Duodenal mucosa (tissue), 2 donors: ENCODE data around the gene NFKB1.

Source experiments
- H3K27ac ChIP-seq: one replicate; pipeline ENCODE4 v1.7.0; 2013; ENCODE audit warnings: low read depth, low read length
- H3K27me3 ChIP-seq, 2 donors: one replicate each; pipeline ENCODE4 v1.7.0; 2013; ENCODE audit warnings: low read length in 2 of 2, control low read depth in 1 of 2; ENCODE audit not compliant: insufficient read depth in 2 of 2, control insufficient read depth in 1 of 2
- H3K36me3 ChIP-seq, 2 donors: one replicate each; pipeline ENCODE4 v1.7.0; 2013; ENCODE audit warnings: low read length in 2 of 2, control low read depth in 1 of 2; ENCODE audit not compliant: insufficient read depth in 2 of 2, control insufficient read depth in 1 of 2
- H3K4me1 ChIP-seq, 2 donors: one replicate each; pipeline ENCODE4 v1.7.0; 2013; ENCODE audit warnings: low read length in 2 of 2, control low read depth in 1 of 2; ENCODE audit not compliant: insufficient read depth in 2 of 2, control insufficient read depth in 1 of 2
- H3K4me3 ChIP-seq, 2 donors: one replicate each; pipeline ENCODE4 v1.7.0; 2013; ENCODE audit warnings: low read length in 2 of 2, low read depth in 1 of 2
- H3K9ac ChIP-seq, 2 donors: one replicate each; pipeline ENCODE4 v1.7.0; 2013; ENCODE audit warnings: low read length in 2 of 2, low read depth in 1 of 2
- H3K9me3 ChIP-seq, 2 donors: one replicate each; pipeline ENCODE4 v1.7.0; 2013; ENCODE audit warnings: low read length in 2 of 2, control low read depth in 1 of 2; ENCODE audit not compliant: control insufficient read depth in 1 of 2

The NFKB1 gene

GRCh38 chr4:102526532-102526931 lies 25.4 kb downstream of the NFKB1 start:
- H3K9me3 ChIP-seq, result no peaks in the 10 kb centered on the region
- no peak overlapping the region for H3K9ac ChIP-seq
- H3K36me3 ChIP-seq, result peaks cover 4 to 9% of the 10 kb centered on the region in 2 donors
- no peak overlapping the region for H3K4me3 ChIP-seq
- H3K27ac ChIP-seq, result no peak overlapping the region
- H3K4me1 ChIP-seq, result no peaks in the 10 kb centered on the region
- H3K27me3 ChIP-seq, result no peaks in the 10 kb centered on the region

- no peaks in the 10 kb centered on the region for H3K4me1 ChIP-seq
- H3K27ac ChIP-seq, result no peak overlapping the region
- H3K4me3 ChIP-seq, result no peak overlapping the region
- H3K9ac ChIP-seq, result no peak overlapping the region
- H3K9me3 ChIP-seq, result no peaks in the 10 kb centered on the region
- H3K27me3 ChIP-seq, result no peaks in the 10 kb centered on the region
- H3K36me3 ChIP-seq, result peaks cover 4 to 9% of the 10 kb centered on the region in 2 donors
These were observed 26.6 kb downstream of the NFKB1 start for GRCh38 chr4:102527695-102528283.

DNA sequence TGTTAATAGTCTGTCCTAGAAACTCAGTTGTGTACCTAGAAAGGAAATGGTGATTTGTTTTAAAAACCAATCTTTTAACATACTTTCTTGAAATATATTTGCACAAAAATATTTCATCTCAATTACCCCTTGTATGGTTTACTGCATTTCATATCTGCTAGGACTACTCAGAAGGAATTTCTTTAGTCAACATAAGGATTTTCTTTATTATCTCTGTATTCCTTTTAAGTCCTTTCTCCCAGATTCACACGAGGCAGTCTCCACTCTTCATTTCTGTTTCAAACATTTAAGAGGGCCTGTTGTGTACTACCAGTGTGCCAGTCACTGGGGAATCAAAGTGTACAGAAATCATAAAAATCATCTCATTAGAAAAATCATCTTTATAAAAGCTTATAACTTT lies 28.8 kb downstream of the NFKB1 start:
- Histone ChIP-seq H3K36me3 (peaks cover 4 to 9% of the 10 kb centered on the region in 2 donors), H3K9me3 (no peaks in the 10 kb centered on the region), H3K27ac (no peak overlapping the region), H3K4me1 (no peaks in the 10 kb centered on the region), H3K9ac (no peak overlapping the region), H3K4me3 (no peak overlapping the region), H3K27me3 (no peaks in the 10 kb centered on the region)

DNA sequence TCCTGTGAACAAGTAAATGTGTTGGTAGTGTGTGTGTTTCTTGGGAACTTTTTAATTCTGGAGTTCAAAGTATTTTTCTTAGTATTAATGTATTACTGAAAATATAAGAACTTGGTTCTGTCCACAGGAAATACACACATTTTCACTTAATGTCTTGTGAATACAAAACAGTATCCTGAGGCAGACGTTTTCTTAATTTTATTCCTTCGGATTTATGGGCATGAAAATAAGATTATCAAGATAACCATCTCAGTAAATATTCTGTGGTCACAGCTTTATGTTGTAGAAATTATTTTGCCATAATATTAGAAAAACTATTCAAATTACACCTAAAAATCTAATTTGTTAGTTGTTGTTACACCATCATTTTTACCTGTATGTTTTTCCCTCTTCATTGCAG lies 29.8 kb downstream of the NFKB1 start:
- Histone ChIP-seq H3K9me3 (no peaks in the 10 kb centered on the region), H3K9ac (no peak overlapping the region), H3K4me3 (no peak overlapping the region), H3K4me1 (no peaks in the 10 kb centered on the region), H3K27ac (no peak overlapping the region), H3K27me3 (no peaks in the 10 kb centered on the region), H3K36me3 (peaks cover 4 to 6% of the 10 kb centered on the region in 2 donors)

DNA sequence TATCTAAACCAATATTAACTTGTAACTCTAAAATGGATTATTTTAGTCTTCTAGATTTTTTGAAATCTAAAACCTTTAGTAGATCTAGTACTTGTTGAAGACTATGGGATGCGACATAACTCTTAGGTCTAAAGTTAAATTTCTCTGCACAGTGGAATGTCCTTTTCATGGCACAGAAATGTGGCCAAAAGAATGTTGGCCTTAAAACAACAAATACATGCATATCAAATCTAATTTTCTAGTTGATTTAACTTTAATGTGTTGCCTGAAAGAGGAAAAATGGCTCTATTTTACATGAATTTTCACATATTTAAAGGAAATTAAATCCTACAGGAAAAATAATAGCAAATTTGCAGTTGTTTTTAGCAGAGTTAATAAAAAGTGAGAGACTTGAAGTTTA lies 30.3 kb downstream of the NFKB1 start:
- Histone ChIP-seq H3K27me3 (no peaks in the 10 kb centered on the region), H3K4me1 (no peaks in the 10 kb centered on the region), H3K36me3 (peaks cover 6 to 7% of the 10 kb centered on the region in 2 donors), H3K9me3 (no peaks in the 10 kb centered on the region), H3K4me3 (no peak overlapping the region), H3K9ac (no peak overlapping the region), H3K27ac (no peak overlapping the region)

DNA sequence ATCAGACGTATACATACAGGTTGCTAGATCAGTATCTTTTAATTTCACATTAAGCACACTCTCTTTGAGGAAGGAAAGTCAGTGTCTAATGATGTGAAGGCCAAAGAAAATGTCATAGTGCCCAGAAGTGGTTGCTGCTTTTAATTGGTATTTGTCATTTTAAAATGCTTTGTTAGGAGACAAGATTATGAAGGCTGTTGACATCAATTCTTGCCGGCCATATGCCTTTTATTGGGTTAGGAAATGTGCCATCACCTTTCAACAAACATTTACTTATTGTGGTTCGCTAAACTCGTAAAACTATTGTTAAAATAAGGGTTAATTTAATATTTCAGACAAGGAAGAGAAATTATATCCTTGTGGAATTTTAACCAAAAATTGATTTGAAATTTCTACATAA lies 32.2 kb downstream of the NFKB1 start:
- no peak overlapping the region for H3K9ac ChIP-seq
- H3K27ac ChIP-seq, result no peak overlapping the region
- H3K36me3 ChIP-seq, result peaks cover 6 to 7% of the 10 kb centered on the region in 2 donors
- H3K4me1 ChIP-seq, result no peaks in the 10 kb centered on the region
- H3K27me3 ChIP-seq, result no peaks in the 10 kb centered on the region
- no peak overlapping the region for H3K4me3 ChIP-seq
- no peaks in the 10 kb centered on the region for H3K9me3 ChIP-seq

GRCh38 chr4:102533904-102534303 lies 32.7 kb downstream of the NFKB1 start:
- peaks cover 6 to 7% of the 10 kb centered on the region in 2 donors for H3K36me3 ChIP-seq
- no peaks in the 10 kb centered on the region for H3K4me1 ChIP-seq
- H3K9ac ChIP-seq, result no peak overlapping the region
- no peaks in the 10 kb centered on the region for H3K27me3 ChIP-seq
- H3K9me3 ChIP-seq, result no peaks in the 10 kb centered on the region
- no peak overlapping the region for H3K4me3 ChIP-seq
- no peak overlapping the region for H3K27ac ChIP-seq

- H3K27ac ChIP-seq, result no peak overlapping the region
- H3K27me3 ChIP-seq, result no peaks in the 10 kb centered on the region
- H3K4me3 ChIP-seq, result no peak overlapping the region
- H3K9ac ChIP-seq, result no peak overlapping the region
- H3K4me1 ChIP-seq, result no peaks in the 10 kb centered on the region
- no peaks in the 10 kb centered on the region for H3K9me3 ChIP-seq
- H3K36me3 ChIP-seq, result peaks cover 6 to 11% of the 10 kb centered on the region in 2 donors
These were observed 33.7 kb downstream of the NFKB1 start for GRCh38 chr4:102534845-102535244.

DNA sequence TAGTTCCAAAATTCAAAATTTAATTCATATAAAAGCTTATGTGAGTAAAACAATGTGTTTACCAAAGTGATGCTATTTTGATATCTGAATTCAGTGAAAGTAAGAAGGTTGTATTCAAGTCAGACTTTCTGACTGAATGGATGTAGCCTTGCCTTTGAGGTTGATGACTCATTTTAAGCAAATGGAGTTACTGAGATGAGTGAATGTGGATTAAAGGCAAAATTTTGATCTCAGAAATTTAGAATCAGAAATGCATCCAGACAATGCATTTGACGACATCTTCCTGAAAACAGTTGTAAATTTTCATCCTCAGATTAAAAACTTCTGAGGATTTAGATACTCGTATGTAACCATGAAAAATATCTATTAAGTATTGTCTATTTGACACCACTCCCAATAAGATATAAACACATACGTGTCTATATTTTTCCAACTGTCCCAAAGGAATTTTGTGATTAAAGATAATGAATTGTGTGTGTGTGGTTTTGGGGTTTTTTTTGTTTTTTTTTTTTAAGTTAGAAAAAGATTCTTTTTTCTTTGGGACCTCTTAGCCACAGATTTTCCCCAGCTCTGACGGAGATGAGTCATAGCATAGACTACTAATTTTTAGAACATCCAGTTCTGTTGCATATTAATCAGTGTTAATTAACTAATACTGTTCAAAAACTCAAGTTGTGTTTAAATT lies 34.4 kb downstream of the NFKB1 start:
- Histone ChIP-seq H3K27me3 (no peaks in the 10 kb centered on the region), H3K4me3 (no peak overlapping the region), H3K36me3 (peaks cover 4 to 12% of the 10 kb centered on the region in 2 donors), H3K9me3 (no peaks in the 10 kb centered on the region), H3K27ac (no peak overlapping the region), H3K4me1 (no peaks in the 10 kb centered on the region), H3K9ac (no peak overlapping the region)

DNA sequence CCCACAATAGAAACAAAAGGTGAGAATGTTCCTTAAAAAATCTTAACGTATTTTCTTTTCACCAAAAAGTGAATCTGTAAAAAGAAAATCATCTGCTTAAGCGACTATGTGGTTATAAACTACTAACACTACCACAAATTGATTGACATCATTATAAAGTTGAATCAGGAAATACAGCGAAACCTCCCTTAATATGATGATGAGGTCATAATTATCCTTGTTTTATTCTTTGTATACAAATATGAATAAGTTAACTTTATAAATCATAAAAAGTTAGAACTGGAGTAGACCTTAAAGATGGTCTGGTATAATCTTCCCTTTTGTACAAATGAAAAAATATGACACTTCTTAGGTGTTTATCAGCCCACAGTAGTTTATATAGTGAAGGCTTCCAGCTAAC lies 35.6 kb downstream of the NFKB1 start:
- Histone ChIP-seq H3K9ac (no peak overlapping the region), H3K9me3 (no peaks in the 10 kb centered on the region), H3K36me3 (peaks cover 4 to 15% of the 10 kb centered on the region in 2 donors), H3K27ac (no peak overlapping the region), H3K4me1 (no peaks in the 10 kb centered on the region), H3K4me3 (no peak overlapping the region), H3K27me3 (no peaks in the 10 kb centered on the region)
